ENCODE results near the gene C3orf52.

GRCh38 chr3:112115806-112116383 lies 29.7 kb downstream of the C3orf52 start:
- TF ChIP-seq CTCF (IDR thresholded peaks at IDR 0.05; ENCODE audit: borderline replicate concordance, extremely low read depth, low read length, poor library complexity, severe bottlenecking) (no peak), EZH2 (IDR thresholded peaks at IDR 0.05; ENCODE audit: borderline replicate concordance, low read depth, low read length, severe bottlenecking) (no peak)
